ENCODE data around the gene MYCL.

The MYCL gene
- total RNA-seq: 0.35 to 0.58 (median 0.44) reads per million in 3 donors

GRCh38 chr1:39901714-39902459 is at the start of gene MYCL:
Gene MYCL, minus strand, starts transcription at chr1:39901917. Its CDS starts 483 bp downstream, at chr1:39901434.
- Histone ChIP-seq H3K4me3 (ENCODE audit: insufficient read depth, low read depth, low read length, poor library complexity, severe bottlenecking) (peak within 1 kb of the TSS; percentile 61), H3K27ac (ENCODE audit: insufficient read depth, low read length, poor library complexity, severe bottlenecking) (no peak within 1 kb of the TSS), H3K36me3 (ENCODE audit: control insufficient read depth, insufficient read depth, low read length) (no peaks in the 10 kb centered on the region), H3K27me3 (replicated peaks; ENCODE audit: control insufficient read depth, insufficient read depth, low read length, poor library complexity, severe bottlenecking) (peaks cover 22% of the 10 kb centered on the region), H3K9me3 (ENCODE audit: control insufficient read depth, low read length) (no peaks in the 10 kb centered on the region), H3K4me1 (ENCODE audit: control insufficient read depth, insufficient read depth, low read length, poor library complexity, severe bottlenecking) (peaks cover 11% of the 10 kb centered on the region)
- DNase-seq: peak; percentile 45 to 48 (median 47)

- no peak overlapping the region for H3K27ac ChIP-seq (ENCODE audit: insufficient read depth, low read length, poor library complexity, severe bottlenecking)
- no peaks in the 10 kb centered on the region for H3K27me3 ChIP-seq (replicated peaks; ENCODE audit: control insufficient read depth, insufficient read depth, low read length, poor library complexity, severe bottlenecking)
- no peak for DNase-seq
- no peaks in the 10 kb centered on the region for H3K36me3 ChIP-seq (ENCODE audit: control insufficient read depth, insufficient read depth, low read length)
- no peaks in the 10 kb centered on the region for H3K9me3 ChIP-seq (ENCODE audit: control insufficient read depth, low read length)
- H3K4me3 ChIP-seq (ENCODE audit: insufficient read depth, low read depth, low read length, poor library complexity, severe bottlenecking): no peak overlapping the region
- peaks cover 4% of the 10 kb centered on the region for H3K4me1 ChIP-seq (ENCODE audit: control insufficient read depth, insufficient read depth, low read length, poor library complexity, severe bottlenecking)
Measured at GRCh38 chr1:39949891-39950290, 48.2 kb upstream of the MYCL start.

DNA sequence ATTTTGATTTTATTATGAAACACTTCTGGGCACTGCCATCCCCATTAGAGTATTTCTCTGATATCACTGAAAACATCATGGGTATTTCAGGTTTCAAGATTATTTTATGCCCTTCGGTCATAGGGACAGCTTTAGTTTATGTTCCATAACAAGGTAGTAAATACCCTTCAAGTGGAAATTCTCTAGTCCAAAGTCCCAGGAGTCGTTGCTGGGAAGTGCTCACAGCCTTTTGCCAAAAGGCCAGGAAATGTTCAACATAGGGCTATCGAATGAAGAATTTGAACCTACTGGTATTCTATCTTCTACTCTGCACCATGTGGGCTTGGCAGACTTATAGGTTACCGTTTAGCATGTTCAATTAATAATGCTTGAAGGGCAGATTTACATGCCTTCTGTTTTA is 45.5 kb upstream of the MYCL start:
- Histone ChIP-seq H3K4me3 (ENCODE audit: insufficient read depth, low read depth, low read length, poor library complexity, severe bottlenecking) (no peak overlapping the region), H3K36me3 (ENCODE audit: control insufficient read depth, insufficient read depth, low read length) (no peaks in the 10 kb centered on the region), H3K4me1 (ENCODE audit: control insufficient read depth, insufficient read depth, low read length, poor library complexity, severe bottlenecking) (no peaks in the 10 kb centered on the region), H3K27ac (ENCODE audit: insufficient read depth, low read length, poor library complexity, severe bottlenecking) (no peak overlapping the region), H3K27me3 (replicated peaks; ENCODE audit: control insufficient read depth, insufficient read depth, low read length, poor library complexity, severe bottlenecking) (no peaks in the 10 kb centered on the region), H3K9me3 (ENCODE audit: control insufficient read depth, low read length) (no peaks in the 10 kb centered on the region)
- no peak for DNase-seq

GRCh38 chr1:39946216-39946615 is 44.5 kb upstream of the MYCL start:
- no peaks in the 10 kb centered on the region for H3K27me3 ChIP-seq (replicated peaks; ENCODE audit: control insufficient read depth, insufficient read depth, low read length, poor library complexity, severe bottlenecking)
- no peaks in the 10 kb centered on the region for H3K9me3 ChIP-seq (ENCODE audit: control insufficient read depth, low read length)
- H3K27ac ChIP-seq (ENCODE audit: insufficient read depth, low read length, poor library complexity, severe bottlenecking): no peak overlapping the region
- H3K4me1 ChIP-seq (ENCODE audit: control insufficient read depth, insufficient read depth, low read length, poor library complexity, severe bottlenecking): no peaks in the 10 kb centered on the region
- H3K36me3 ChIP-seq (ENCODE audit: control insufficient read depth, insufficient read depth, low read length): no peaks in the 10 kb centered on the region
- H3K4me3 ChIP-seq (ENCODE audit: insufficient read depth, low read depth, low read length, poor library complexity, severe bottlenecking): no peak overlapping the region
- no peak for DNase-seq

DNA sequence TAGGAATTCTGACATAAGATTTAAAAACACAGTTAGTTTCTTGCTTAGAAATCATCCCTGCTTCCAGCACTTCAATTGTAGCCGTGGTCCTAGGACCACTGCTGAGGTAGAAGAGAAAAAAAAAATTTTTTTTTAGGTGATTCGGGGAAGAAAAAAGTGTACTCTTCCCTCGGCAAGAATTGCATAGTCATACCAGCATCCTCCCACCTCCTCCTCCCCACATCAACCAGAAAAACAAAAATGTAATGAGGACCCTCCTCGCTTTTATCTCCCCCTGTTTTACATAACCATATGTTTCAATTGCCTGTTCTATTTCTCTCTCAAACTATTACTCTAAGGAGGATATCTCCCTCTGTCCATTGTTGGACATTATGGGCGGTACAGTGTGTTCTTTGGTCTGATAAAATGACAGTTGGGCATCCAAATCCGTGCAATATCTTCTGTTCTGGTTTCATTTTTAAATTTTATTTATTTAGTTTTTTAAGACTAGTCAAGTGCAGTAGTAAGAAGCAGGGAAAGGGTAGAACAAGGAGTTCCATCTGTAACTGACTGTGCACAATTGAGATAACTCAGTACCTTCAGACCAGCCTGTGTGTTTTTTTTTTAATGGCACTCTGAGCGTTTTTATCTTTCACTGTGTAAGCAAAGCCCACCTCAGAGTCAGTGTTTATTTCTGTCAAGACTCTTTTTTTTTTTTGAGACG is 42.8 kb upstream of the MYCL start:
- no peaks in the 10 kb centered on the region for H3K4me1 ChIP-seq (ENCODE audit: control insufficient read depth, insufficient read depth, low read length, poor library complexity, severe bottlenecking)
- no peak overlapping the region for H3K4me3 ChIP-seq (ENCODE audit: insufficient read depth, low read depth, low read length, poor library complexity, severe bottlenecking)
- DNase-seq: no peak
- no peaks in the 10 kb centered on the region for H3K9me3 ChIP-seq (ENCODE audit: control insufficient read depth, low read length)
- H3K27ac ChIP-seq (ENCODE audit: insufficient read depth, low read length, poor library complexity, severe bottlenecking): no peak overlapping the region
- H3K36me3 ChIP-seq (ENCODE audit: control insufficient read depth, insufficient read depth, low read length): no peaks in the 10 kb centered on the region
- no peaks in the 10 kb centered on the region for H3K27me3 ChIP-seq (replicated peaks; ENCODE audit: control insufficient read depth, insufficient read depth, low read length, poor library complexity, severe bottlenecking)

DNA sequence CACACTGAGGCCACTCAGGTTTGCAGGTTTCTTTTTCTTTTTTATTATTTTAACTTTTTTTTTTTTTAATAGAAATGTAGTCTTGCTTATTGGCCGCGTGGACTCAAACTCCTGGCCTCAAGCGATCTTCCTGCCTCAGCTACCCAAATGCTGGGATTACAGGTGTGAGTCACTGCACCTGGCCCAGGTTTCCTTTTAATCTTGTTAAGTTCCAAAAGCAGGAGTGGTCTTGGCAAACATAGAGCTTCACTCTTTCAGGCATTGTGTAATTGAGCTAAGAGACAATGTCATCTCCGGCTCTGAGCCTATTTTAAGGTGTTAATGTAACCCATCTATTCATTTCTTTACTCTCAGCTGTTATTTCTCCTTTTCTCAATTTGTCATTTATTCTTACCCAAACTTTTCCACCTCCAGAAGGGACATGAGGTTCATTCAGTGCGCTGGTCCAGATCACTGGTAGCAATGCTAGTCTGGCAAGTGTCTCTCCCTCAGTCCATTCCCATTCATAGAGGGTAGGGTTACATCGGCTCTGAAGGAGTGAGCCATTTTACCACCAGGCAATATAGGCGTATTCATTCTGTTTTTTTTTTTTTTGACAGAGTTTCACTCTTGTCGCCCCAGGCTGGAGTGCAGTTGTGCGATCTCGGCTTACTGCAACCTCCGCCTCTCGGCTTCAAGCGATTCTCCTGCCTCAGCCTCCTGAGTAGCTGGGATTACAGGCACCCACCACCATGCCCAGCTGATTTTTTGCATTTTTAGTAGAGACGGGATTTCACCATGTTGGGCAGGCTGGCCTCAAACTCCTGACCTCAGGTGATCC is 42.0 kb upstream of the MYCL start:
- H3K4me3 ChIP-seq (ENCODE audit: insufficient read depth, low read depth, low read length, poor library complexity, severe bottlenecking): no peak overlapping the region
- no peak overlapping the region for H3K27ac ChIP-seq (ENCODE audit: insufficient read depth, low read length, poor library complexity, severe bottlenecking)
- no peaks in the 10 kb centered on the region for H3K27me3 ChIP-seq (replicated peaks; ENCODE audit: control insufficient read depth, insufficient read depth, low read length, poor library complexity, severe bottlenecking)
- H3K36me3 ChIP-seq (ENCODE audit: control insufficient read depth, insufficient read depth, low read length): no peaks in the 10 kb centered on the region
- no peaks in the 10 kb centered on the region for H3K4me1 ChIP-seq (ENCODE audit: control insufficient read depth, insufficient read depth, low read length, poor library complexity, severe bottlenecking)
- DNase-seq: no peak
- no peaks in the 10 kb centered on the region for H3K9me3 ChIP-seq (ENCODE audit: control insufficient read depth, low read length)

DNA sequence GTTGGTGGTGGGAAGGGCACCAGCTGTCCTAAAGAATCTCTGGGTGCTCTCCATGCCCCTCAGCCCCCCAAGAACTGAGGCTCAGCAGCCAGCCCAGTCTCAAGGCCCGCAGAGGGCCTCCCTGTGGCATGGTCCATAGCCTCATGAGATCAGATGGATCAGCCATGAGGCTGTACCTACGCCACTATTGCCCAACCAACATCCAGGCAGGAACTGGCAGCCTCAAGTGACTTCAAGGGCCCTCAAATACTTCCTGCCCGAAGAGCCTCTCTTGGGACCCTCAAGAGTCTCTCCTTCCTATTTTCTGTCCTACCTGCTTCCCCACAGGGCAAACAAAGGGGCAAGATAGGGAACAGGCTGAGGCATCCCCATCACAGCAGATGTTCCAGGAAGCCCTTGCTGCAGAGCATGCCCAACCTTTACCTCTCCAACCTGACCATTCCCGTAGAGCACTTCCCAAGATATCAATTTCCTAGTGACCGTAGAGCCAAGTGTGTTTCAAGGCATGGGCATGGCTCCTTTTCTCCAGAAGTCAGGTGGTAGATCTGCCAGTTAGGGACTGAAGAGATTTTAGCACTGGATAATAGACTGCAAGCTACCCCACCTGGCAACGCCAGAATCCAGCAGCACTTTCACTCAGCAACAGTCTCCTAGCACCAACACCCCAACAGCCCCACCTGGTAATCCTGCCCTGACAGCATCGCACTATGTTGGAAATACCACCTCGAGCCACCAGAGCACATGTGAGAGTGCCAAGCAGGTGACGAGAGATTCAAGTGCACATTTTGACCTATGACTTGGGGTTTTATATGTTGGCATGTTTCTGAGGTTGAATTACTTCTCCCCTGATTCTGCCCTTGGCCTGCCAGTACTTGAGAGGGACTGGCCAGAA is 39.5 kb upstream of the MYCL start:
- Histone ChIP-seq H3K27ac (ENCODE audit: insufficient read depth, low read length, poor library complexity, severe bottlenecking) (no peak overlapping the region), H3K9me3 (ENCODE audit: control insufficient read depth, low read length) (no peaks in the 10 kb centered on the region), H3K36me3 (ENCODE audit: control insufficient read depth, insufficient read depth, low read length) (no peaks in the 10 kb centered on the region), H3K27me3 (replicated peaks; ENCODE audit: control insufficient read depth, insufficient read depth, low read length, poor library complexity, severe bottlenecking) (no peaks in the 10 kb centered on the region), H3K4me3 (ENCODE audit: insufficient read depth, low read depth, low read length, poor library complexity, severe bottlenecking) (no peak overlapping the region), H3K4me1 (ENCODE audit: control insufficient read depth, insufficient read depth, low read length, poor library complexity, severe bottlenecking) (no peaks in the 10 kb centered on the region)
- DNase-seq: no peak

DNA sequence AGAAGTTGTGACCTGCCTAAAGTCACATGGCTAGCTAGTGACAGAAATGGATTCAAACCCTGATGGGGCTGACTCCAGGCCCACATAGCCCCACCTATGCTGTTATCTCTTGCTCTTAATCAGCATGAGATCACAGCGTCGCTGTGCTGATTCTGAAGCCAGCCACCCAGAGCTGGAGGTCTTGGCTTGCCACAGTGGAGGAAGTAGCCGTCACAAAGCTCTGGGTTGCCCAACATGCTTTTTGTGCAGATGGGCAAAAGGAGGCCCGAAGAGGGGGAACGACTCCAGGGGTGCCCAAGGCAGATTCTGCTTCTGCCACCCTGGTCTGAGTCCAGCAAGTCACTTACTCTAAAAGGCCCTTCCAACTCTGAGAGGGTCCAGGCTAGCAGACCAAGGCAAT is 38.5 kb upstream of the MYCL start:
- Histone ChIP-seq H3K4me3 (ENCODE audit: insufficient read depth, low read depth, low read length, poor library complexity, severe bottlenecking) (no peak overlapping the region), H3K36me3 (ENCODE audit: control insufficient read depth, insufficient read depth, low read length) (no peaks in the 10 kb centered on the region), H3K27ac (ENCODE audit: insufficient read depth, low read length, poor library complexity, severe bottlenecking) (no peak overlapping the region), H3K4me1 (ENCODE audit: control insufficient read depth, insufficient read depth, low read length, poor library complexity, severe bottlenecking) (no peaks in the 10 kb centered on the region), H3K27me3 (replicated peaks; ENCODE audit: control insufficient read depth, insufficient read depth, low read length, poor library complexity, severe bottlenecking) (no peaks in the 10 kb centered on the region), H3K9me3 (ENCODE audit: control insufficient read depth, low read length) (no peaks in the 10 kb centered on the region)
- DNase-seq: no peak

DNA sequence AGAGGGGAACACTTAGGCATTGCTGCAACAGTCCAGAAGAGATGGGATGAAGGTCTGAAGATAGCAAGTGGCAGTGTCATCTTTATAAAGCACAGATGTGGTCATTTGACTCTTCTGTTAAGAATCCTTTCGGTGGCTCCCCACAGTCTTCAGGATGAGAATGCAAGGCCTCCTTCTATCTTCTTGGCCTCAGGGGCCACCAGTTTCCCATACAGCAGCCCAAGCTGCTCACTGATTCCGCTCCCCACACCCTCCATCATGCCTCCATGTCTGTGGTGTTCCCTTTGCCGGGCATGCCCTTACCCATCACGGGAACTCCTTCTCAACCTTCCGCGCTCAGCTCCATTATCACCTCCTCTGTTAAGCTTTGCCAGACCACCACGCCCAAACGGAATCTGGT is 37.1 kb upstream of the MYCL start:
- Histone ChIP-seq H3K4me1 (ENCODE audit: control insufficient read depth, insufficient read depth, low read length, poor library complexity, severe bottlenecking) (no peaks in the 10 kb centered on the region), H3K36me3 (ENCODE audit: control insufficient read depth, insufficient read depth, low read length) (no peaks in the 10 kb centered on the region), H3K27ac (ENCODE audit: insufficient read depth, low read length, poor library complexity, severe bottlenecking) (no peak overlapping the region), H3K27me3 (replicated peaks; ENCODE audit: control insufficient read depth, insufficient read depth, low read length, poor library complexity, severe bottlenecking) (no peaks in the 10 kb centered on the region), H3K4me3 (ENCODE audit: insufficient read depth, low read depth, low read length, poor library complexity, severe bottlenecking) (no peak overlapping the region), H3K9me3 (ENCODE audit: control insufficient read depth, low read length) (no peaks in the 10 kb centered on the region)
- DNase-seq: no peak

Measured in effector memory CD4-positive, alpha-beta T cell (primary cell).